HG02678 (cell line): ENCODE data around the gene C17orf100.

ENCODE experiments used
- ATAC-seq: cut with Tn5 transposase; IDR thresholded peaks from one replicate; pipeline ENCODE4 v1.9.1; 2021; ENCODE audit warnings: mild to moderate bottlenecking, moderate library complexity; ENCODE audit not compliant: unreplicated experiment

The C17orf100 gene

DNA sequence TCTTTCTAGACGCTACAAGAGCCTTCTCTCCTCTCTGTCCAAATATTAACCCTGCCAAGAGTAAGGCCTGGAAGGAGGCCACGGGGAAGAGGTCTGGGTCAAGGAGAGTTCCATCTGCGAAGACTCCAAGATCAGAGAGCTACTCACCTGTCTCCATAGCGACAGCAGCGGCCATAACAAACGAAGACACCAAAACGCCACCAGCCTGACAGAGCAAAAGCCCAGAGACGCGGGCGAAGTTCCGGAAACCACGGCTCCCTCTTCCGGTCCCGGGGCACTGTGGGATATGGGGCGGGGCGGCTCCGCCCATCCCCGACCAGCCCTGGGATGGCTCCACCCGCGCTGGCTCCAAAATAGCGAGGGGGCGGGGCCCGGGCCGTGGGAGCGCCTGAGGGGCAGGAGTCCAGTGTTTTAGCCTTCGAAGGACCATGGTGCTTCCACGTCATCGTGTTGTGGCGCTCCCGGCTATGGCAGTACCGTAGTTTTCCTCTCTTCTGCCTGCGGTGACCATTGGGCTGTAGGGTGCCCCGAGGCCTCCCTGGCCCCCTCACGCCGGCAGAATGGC, at the start of gene C17orf100, which contains the start of gene MED31:
C17orf100 (plus strand) TSS at position 409 of the 565 bp plus-strand sequence; CDS start at position 561, 152 bp downstream.
MED31 (minus strand) TSS at position 252 of the 565 bp plus-strand sequence; CDS start at position 175, 77 bp downstream.
- ATAC-seq: peak; percentile 96

- no peak for ATAC-seq
Measured at GRCh38 chr17:6602141-6602540, 49.4 kb upstream of the C17orf100 start.

DNA sequence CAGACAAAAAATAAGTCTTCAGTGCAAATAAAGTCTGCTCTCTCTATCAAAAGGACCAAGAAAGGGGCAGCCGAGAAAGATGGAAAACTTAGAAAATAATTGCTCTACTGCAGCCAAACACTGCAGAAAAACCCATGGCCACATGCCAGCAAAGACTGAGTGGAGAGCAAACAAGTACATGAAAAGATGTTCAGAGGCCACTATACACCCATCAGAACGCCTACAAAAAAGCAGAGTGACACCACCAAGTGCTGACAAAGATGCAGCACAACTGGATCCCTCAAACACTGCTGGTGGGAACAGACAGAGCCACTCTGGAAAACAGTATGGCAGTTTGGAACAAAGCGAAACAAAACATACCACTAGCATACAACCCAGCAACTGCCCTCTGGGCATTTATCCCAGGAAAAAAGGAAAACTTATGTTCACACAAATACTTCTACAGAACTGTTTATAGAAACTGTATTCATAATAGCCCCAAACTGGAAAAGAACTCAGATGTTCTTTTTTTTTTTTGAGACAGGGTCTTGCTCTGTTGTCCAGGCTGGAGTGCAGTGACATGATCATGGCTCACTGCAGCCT, 47.7 kb upstream of the C17orf100 start:
- no peak for ATAC-seq

GRCh38 chr17:6605142-6605541, 46.4 kb upstream of the C17orf100 start:
- no peak for ATAC-seq

DNA sequence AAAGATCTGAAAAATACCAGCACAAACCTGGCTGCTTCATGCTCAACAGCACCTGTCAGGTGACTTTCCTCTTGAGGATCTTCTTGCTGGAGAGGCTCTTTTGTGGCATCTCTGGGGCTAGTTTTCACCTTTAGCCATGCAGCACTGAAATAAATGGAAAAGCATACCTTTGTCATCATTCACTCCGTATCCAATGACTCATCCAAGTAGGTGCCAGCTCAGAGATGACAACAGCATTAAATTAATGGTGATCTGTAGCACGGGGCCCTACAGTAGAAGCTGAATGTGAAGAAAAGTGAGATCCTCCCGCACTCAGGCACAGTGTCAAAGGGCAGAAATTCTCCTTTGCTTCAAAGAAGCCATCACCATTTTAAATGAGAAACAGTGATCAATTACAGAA, 43.2 kb upstream of the C17orf100 start:
- ATAC-seq: no peak

GRCh38 chr17:6610011-6610410, 41.6 kb upstream of the C17orf100 start:
- ATAC-seq: no peak

- ATAC-seq: no peak
Measured at GRCh38 chr17:6611231-6611630, 40.3 kb upstream of the C17orf100 start.

DNA sequence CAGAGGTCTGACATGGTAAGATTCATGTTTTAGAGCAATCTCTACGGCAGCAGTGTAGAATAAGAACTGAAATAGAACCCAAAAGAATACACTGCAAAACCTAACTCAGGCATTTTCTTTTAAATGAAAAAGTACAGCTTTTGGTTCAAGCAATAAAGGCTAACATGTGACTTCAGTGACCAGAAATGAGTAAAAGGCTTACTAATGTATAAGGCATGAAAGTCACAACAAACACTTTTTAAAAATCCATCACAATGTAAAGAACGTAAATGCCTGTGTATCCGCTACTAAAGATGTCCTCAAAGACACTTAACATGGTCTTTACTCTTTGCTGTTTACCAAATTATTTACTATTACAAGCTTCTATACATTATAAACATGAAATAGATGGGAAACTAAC, 27.6 kb upstream of the C17orf100 start:
- no peak for ATAC-seq

- no peak for ATAC-seq
Measured at GRCh38 chr17:6626616-6627015, 24.9 kb upstream of the C17orf100 start.

- ATAC-seq: no peak
Measured at GRCh38 chr17:6627019-6627418, 24.5 kb upstream of the C17orf100 start.

DNA sequence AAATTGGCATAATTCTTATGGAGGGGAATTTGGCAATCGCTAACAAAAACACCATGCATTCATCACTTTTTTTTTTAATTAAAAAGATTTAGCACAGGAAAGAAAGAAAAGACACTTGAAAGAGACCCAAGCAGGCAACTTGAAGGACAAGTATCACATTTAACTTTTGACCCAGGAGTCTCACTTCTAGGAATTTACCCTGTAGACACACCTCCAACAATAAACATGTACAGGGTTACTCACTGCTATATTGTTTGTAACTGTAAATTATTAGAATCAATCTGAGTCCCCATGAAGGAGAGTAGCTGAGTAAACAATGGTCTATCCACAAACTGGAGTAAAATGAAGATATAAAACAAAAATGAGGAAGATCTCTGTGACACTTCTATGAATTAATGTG, 21.2 kb upstream of the C17orf100 start:
- no peak for ATAC-seq

GRCh38 chr17:6632530-6632929, 19.0 kb upstream of the C17orf100 start:
- no peak for ATAC-seq

- ATAC-seq: no peak
Measured at GRCh38 chr17:6633263-6633662, 18.3 kb upstream of the C17orf100 start.

- ATAC-seq: no peak
Measured at GRCh38 chr17:6636105-6636504, 15.5 kb upstream of the C17orf100 start.

- no peak for ATAC-seq
Measured at GRCh38 chr17:6636616-6637457, 14.7 kb upstream of the C17orf100 start.

DNA sequence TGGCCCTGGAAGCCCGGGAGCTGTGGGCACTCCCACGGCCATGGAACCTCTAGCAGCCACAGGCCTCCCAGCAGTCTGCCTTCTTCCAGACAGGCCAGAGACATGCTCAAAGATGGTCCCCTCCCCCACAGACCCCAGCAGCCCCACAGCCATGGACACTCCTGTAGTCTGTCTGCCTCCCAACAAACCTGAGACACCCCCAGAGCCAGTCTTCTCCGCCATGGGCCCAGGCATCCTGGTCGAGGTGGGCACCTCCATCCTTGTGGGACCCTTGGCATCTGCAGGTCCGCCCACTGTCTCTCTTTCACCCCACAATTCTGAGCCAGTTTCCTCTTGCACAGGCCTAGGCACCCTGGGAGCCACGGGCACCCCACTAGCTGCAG, 14.1 kb upstream of the C17orf100 start:
- no peak for ATAC-seq

DNA sequence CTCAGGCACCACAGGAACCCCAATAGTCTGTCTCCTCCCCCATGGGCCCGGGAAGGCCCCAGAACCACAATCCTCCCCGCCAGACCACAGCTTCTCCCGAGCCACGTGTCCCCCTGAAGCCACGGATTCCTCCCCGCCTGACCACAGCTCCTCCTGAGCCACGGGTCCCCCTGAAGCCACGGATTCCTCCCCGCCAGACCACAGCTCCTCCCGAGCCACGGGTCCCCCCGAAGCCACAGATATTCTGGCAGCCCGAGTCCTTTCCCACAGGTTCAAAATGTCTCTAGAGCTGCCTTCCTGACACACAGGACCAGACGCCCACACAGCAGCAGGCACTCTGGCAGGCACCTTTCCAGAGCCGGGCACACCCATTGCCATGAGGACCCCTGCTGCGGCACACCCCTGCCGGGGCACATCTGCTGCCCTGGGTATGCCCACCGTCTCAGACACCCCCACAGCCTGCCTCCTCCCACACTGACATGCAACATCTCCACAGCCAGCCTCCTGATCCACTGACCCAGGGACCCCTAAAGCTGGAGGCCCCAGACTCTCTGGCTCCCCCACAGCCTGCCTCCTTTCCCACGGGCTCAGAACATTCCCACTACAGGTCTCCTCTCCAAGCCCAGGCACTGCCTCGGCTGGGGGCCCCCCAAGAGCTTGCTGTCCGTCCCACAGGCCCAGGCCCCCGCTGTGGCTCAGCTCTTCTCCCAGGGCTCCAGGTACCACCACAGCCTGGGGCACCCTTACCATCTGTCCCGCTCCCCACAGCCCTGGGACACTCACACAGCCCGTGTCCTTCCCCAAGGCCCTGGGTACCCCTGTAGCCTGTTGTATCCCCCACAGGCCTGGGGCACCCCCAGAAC, 13.3 kb upstream of the C17orf100 start:
- no peak for ATAC-seq

GRCh38 chr17:6639014-6639585, 12.5 kb upstream of the C17orf100 start:
- no peak for ATAC-seq

DNA sequence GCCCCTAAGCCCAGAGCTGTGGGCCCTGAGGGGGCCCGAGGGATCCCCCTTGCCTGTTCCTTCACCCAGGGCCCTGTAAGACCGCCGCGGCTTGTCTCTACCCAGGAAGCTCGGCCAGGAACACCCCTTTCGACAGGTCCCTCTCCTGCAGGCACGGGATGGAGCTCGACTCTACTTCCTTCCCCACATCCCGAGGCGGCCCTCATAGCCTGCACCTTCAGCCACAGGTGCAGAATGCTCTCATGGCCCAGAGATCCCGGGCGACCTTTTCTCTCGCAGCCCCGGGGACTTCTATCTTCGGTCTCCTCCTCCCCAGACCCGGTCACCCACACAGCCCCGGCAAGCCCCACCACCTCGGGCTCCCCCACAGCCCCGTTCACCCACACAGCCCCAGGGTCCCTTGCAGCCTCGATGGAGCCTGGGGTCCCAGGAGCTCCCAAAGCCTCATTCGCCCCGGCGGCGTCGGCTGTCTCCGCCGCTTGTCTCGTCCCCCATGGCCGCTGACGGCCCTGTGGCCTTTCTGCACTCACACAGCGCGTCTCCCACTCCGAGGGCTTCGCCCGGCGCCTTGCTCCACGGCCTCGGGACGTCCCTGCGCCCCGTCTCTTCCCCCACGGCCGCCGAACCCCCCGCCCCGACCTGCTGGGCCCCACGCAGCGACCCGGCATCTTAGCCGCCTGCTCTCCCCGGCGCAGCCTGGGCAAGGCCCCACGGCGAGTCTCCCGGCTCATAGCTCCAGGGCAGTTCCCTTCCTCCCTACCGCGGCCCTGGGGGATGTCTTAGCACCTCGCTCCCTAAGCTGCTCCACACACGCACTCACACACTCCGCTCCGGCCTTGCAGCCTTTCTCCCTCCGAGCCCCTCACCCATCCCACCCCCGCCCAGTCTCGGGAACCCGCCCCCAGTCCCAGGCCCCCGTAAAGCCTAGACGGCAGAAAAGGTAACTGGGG, 11.7 kb upstream of the C17orf100 start:
- ATAC-seq: peak; percentile 4
